IMR-90 (cell line): ENCODE data around the gene CLPX.

ENCODE experiments used
- CHD1 ChIP-seq: IDR thresholded peaks from 2 replicates; pipeline ENCODE4 v1.6.1; 2012; ENCODE audit warnings: low read depth, low read length, improper control_type of control experiment
- CTCF ChIP-seq: conservative IDR thresholded peaks from 2 replicates; pipeline ENCODE4 v1.5.1; 2012; ENCODE audit warnings: mild to moderate bottlenecking, low read depth, low read length, improper control_type of control experiment
- MAFK ChIP-seq: IDR thresholded peaks from 2 replicates; pipeline ENCODE4 v1.6.1; 2012; ENCODE audit warnings: low read depth, low read length, improper control_type of control experiment
- POLR2A ChIP-seq: IDR thresholded peaks from 2 replicates; pipeline ENCODE4 v1.6.1; 2012; ENCODE audit warnings: mild to moderate bottlenecking, low read depth, low read length
- RAD21 ChIP-seq: IDR thresholded peaks from 2 replicates; pipeline ENCODE4 v1.6.1; 2012; ENCODE audit warnings: low read length, improper control_type of control experiment

GRCh38 chr15:65100442-65100841, 84.7 kb downstream of the CLPX start:
- TF ChIP-seq RAD21: no peak
- no peak for TF ChIP-seq POLR2A
- no peak for TF ChIP-seq CTCF
- no peak for TF ChIP-seq CHD1
- TF ChIP-seq MAFK: no peak
